GM21717 (cell line): ENCODE results near the gene ST6GALNAC3.
A peak's percentile ranks its signal among the peaks of the same experiment; 100 is the strongest.
"Not testable (repeated sequence)": the region's sequence is repeated elsewhere in the genome, so short reads cannot be mapped to it uniquely, and the experiment has no call there.

Experiments used
- ATAC-seq: cut with Tn5 transposase; IDR thresholded peaks from one replicate; pipeline ENCODE4 v1.9.1; 2021; ENCODE audit warnings: mild to moderate bottlenecking, moderate library complexity; ENCODE audit not compliant: unreplicated experiment

ST6GALNAC3 gene

DNA sequence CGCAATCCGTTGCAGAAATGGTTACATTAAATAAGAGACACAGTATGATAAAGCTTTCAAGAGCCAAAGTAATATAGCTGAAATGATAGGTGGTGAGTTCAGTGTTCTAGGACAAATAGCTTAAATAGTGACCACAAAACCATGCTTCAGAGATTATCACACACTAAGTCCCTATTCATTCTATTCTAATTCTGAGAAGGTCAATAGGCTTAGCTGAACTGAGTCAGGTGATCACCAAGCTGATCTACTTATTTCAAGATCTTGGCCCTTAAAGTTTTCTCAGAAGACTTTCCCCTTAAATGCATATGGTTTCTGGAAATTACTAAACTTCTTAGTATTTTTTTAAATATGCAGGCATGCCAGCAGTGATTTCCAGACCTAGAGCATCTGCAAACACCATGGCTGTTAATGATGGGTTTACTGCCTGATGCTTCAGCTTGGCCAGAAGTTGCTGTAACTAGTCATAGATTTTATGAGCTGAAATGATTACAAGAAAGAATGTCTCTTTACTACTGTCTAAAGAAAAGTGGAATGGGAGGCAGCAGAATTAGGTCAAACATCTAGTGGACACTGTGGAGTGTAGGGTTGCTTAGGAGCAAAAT is 242.9 kb downstream of the ST6GALNAC3 start:
- ATAC-seq = no peak

DNA sequence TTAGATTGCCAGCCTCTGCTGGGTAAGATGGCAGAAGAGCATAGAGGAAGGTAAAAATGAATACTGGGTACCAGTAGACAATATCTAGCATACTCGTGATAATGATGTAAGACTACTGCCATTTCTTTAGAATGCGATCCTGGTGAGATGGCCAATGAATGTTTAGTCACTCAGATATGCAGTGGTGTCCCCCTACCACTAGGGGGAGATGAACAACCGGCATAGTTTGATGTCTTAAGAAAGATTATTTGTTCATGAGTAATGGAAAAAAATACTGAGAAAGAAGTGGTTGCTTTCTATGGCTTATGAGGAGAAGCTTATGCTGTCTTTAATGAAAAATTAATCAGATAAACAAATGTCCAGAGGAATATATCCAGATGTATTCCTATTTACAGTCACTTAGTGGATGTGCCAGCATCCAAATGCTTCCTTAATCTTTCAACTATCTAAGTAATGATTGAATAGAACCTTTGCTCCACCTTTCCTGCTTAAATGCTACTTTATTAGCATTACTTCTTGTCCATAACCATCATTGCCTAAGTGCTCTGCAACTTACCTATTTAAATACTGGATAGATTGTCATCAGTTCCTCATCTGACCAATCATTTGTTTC is 256.6 kb downstream of the ST6GALNAC3 start:
- ATAC-seq = peak; percentile 85

GRCh38 chr1:76335882-76336281 is 261.3 kb downstream of the ST6GALNAC3 start:
- no peak for ATAC-seq

GRCh38 chr1:76336931-76337371 is 262.4 kb downstream of the ST6GALNAC3 start:
- no peak for ATAC-seq

DNA sequence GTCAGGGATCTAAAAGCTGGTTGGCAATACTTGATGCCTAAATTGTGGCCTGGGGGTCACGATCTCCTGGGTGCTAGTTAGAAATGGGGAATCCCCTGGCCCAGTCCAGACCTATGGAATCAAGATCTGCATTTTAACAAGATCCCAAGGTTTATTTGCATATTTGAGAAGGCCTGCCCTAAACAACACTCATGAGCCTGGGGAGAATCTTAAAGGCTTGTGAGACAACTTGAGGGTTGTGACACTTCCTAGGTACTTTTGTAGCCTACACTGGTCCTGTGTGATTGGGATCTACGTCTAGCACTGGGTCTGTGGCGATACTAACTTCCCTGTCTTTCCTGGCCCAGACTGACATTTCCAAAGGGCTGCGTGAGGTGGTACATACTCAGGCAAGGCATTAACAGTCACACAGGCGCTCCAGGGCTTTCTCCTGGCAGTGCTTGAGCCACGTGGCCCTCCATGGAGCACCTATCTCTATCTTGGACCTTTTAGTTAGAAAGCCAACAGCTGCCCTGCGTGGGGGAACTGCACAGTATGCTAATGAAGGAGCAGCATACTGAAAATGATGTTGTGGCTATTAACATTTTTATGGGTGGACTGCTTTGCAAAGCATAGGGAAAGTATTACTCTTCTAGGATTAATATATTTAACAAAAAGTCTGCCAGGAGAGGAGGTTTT is 263.1 kb downstream of the ST6GALNAC3 start:
- ATAC-seq = no peak

- ATAC-seq = no peak
Observed at GRCh38 chr1:76340056-76340455, 265.5 kb downstream of the ST6GALNAC3 start.

- not testable (repeated sequence) for ATAC-seq
Observed at GRCh38 chr1:76341816-76342215, 267.3 kb downstream of the ST6GALNAC3 start.

GRCh38 chr1:76343356-76343755 is 268.8 kb downstream of the ST6GALNAC3 start:
- no peak for ATAC-seq

- no peak for ATAC-seq
Observed at GRCh38 chr1:76351655-76352054, 277.1 kb downstream of the ST6GALNAC3 start.

GRCh38 chr1:76352741-76353435 is 278.3 kb downstream of the ST6GALNAC3 start:
- no peak for ATAC-seq

- ATAC-seq = no peak
Observed at GRCh38 chr1:76354236-76354635, 279.7 kb downstream of the ST6GALNAC3 start.

GRCh38 chr1:76366726-76367125 is 292.2 kb downstream of the ST6GALNAC3 start:
- no peak for ATAC-seq

DNA sequence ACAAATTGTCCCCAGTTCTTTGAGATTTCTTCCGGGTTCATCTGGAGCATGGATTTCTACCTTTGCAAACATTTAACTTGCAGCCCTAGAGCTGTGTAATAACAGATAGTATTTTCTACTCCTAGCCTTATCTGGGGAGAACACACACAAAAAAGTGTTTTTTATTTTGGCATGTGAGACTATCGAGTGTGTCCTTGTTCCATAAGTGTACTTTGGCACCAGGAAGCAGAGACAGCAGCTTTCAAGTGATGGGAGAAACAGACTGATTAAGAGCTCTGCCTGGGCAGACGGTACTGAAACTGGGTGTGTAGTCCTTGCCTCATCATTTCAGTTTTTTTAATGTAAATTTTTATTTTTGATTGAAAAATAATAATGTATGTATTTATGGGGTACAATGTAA is 297.4 kb downstream of the ST6GALNAC3 start:
- no peak for ATAC-seq

DNA sequence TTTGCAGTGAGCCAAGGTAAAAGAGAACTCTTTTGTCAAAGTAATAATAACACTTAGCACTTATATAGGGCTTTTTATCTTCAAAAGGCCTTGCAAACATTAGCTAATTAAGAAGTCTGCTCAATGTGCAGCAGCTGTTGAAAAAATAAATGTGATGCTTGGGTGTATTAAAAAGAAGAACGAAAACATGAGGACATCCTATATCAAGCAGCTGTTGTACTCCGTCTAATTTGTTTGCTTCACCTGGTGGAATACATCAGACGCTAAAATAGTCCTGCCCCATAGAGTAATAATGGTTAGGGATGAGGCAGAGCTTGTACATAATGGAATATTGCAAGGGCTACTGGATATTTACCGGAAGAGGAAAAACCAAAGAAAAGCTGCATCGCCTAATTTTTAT is 299.5 kb downstream of the ST6GALNAC3 start:
- ATAC-seq = no peak

DNA sequence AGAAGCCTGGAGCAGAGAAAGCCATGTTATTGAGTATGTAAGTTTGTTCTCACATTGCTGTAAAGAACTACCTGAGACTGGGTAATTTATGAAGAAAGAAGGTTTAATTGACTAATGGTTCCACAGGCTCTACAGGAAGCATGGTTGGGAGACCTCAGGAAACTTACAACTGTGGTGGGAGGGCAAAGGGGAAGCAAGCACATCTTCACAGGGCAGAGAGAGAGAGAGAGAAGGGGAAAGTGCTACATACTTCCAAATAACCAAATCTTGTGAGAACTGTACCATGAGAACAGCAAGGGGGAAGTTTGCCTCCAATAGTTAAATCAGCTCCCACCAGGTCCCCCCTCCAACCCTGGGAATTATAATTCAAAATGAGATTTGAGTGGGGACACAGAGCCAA is 302.7 kb downstream of the ST6GALNAC3 start:
- no peak for ATAC-seq

DNA sequence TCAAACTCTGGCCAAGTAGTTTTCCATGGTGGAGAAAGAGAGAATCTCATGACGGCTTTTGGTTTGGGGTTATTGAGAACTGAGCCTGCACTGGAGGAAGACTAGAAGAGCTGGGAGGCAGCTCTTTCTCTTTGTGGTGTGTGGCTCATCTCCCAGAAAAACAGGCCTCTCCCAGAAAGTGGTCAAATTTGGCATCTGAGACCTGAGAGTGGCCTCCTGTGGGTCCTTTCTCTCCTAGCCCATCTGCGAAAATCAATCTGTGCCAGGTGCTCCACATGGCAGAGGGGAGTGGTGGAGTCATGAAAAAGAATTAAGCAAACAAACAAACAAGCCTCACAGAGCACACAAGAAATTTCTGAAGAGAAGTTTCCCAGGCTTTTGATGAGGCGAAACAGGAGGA is 305.0 kb downstream of the ST6GALNAC3 start:
- ATAC-seq = no peak

DNA sequence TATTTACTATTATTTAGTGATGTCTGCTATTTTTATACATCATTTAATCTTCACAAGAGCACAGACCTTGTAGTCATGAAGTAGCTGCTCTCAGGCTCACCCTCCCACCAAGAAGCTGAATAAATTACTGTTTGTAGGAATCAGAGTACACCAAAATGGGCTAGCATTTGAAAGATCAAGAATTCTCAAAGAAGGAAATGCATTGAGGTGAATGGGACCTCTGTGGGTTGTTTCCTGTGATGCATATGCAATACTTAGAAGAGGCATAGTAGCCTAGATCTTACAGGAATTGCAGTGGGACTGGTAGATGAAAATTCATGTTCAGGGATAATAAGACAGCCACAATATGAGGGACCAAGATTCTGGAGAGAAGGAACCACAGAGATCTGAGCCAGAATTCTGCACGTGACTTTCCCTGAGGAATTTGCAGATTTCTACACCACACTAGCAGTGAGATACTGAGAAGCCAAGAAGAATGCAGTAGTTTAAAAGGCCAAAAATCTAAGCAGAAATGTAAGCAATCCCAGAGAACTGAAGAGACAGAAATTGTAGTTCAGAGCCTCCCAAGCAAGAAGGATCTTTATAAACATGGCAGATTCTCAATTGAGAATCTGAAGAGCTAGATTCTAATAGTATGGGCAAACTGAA is 307.0 kb downstream of the ST6GALNAC3 start:
- no peak for ATAC-seq

GRCh38 chr1:76388261-76388660 is 313.7 kb downstream of the ST6GALNAC3 start:
- ATAC-seq = no peak

GRCh38 chr1:76390456-76390855 is 315.9 kb downstream of the ST6GALNAC3 start:
- no peak for ATAC-seq

GRCh38 chr1:76395059-76395458 is 320.5 kb downstream of the ST6GALNAC3 start:
- no peak for ATAC-seq

- no peak for ATAC-seq
Observed at GRCh38 chr1:76402128-76402527, 327.6 kb downstream of the ST6GALNAC3 start.
